HG02642 (cell line): ENCODE data around the gene OLR1.

Experiments used
- ATAC-seq: cut with Tn5 transposase; IDR thresholded peaks from one replicate; pipeline ENCODE4 v1.9.1; 2021; ENCODE audit warnings: mild to moderate bottlenecking; ENCODE audit not compliant: unreplicated experiment, poor library complexity

The OLR1 gene

DNA sequence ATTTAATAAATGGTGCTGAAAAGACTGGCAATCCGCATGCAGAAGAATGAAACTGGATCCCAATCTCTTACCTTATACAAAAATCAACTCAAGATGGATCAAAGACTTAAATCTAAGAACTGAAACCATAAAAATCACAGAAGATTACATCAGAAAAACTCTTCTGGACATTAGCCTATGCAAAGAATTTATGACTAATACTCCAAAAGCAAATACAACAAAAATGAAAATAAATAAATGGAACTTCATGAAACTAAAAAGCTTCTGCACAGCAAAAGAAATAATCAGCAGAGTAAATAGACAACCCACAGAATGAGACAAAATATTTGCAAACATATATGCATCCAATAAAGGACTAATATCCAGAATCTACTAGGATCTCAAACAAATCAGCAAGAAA lies 58.9 kb downstream of the OLR1 start:
- no peak for ATAC-seq

DNA sequence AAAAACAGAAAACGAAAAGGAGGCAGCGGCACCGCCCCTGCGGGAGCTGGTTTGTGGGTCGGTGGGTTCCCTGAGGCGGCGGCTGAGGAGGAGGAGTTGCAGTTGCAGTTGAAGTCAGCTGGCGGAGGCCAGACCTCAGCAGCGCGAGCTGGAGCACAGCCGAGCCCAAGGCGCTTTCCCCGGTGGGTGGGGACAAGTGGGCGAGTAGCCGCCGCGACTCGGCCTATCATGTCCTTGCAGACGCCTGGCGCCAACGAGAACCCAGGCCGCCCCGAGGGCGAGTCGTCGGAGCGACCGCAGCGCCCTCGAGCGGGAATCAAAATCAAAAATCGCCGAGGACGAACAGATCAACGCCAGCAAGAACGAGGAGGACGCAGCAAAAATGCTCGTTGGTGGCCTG lies 60.5 kb downstream of the OLR1 start:
- no peak for ATAC-seq

GRCh38 chr12:10110256-10110844 lies 61.6 kb downstream of the OLR1 start:
- no peak for ATAC-seq
